ENCODE measurements around the gene GRM3. TPM values are rescaled to one million over a fixed set of nuclear protein-coding genes. Genes with fewer than 3 reads are reported as not detected.

GRM3 gene
- total and polyA plus RNA-seq, 2 of the 13 experiments (the other 11 are each of a cell fraction or from before 2014, with no cell fraction given) = not detected

DNA sequence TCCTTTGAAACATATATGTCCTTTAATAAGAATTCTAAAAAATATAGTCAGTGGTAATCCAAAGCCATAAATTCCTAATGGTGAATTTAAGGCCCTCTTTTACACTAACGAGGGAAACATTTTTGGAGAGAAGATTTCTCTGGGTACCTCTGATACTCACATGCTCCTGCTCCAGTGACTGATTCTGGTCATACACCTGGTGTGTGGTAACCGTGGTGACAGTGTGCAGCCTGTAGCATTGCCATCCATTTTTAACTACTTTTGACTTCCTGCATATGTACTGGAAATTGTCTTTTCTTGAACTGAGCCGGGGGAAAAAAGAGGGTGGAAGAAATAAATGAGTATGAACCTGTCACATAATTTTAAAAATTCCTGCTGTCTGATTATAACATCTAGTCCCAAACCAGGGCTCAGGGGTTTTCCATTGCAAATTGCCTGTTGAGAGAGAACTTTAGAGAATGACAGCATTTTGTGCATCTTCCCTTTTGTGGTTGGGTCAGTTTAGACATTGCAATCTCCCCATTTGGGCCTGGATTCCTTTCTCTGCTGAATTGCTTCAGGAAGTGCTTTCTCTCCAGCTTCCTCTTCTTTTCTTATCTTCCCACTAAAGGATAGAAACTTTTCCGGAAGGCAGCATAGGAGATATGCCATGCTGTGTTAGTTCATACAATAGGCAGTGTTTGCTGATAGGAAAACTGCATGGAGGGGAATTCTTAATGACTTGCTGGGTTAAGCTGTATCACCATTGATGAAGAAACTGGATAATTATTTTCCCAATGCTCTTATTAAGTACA lies 125.5 kb downstream of the GRM3 start:
- Histone ChIP-seq H3K4me2 (ENCODE audit: low read depth, low read length) (no peak overlapping the region), H3K27me3 (ENCODE audit: control insufficient read depth in 1 of 2, insufficient read depth in 2 of 2, low read length in 2 of 2) (no peaks in the 10 kb centered on the region), H3K4me1 (ENCODE audit: insufficient read depth, low read length) (no peaks in the 10 kb centered on the region), H3K27ac (ENCODE audit: extremely low read length, insufficient read depth, low read length) (no peak overlapping the region), H3K4me3 (replicated peaks in 1 of 3; ENCODE audit: insufficient read depth in 1 of 3, low read depth in 2 of 3, low read length in 3 of 3) (no peak overlapping the region), H3K36me3 (replicated peaks in 1 of 2; ENCODE audit: control insufficient read depth in 1 of 2, insufficient read depth in 2 of 2, low read length in 2 of 2) (no peaks in the 10 kb centered on the region), H3K9ac (ENCODE audit: insufficient read depth, low read depth, low read length) (no peak overlapping the region), H2AFZ (ENCODE audit: low read length) (no peak overlapping the region), H3K9me3 (ENCODE audit: low read length) (no peaks in the 10 kb centered on the region), H4K20me1 (ENCODE audit: insufficient read depth, low read length) (no peaks in the 10 kb centered on the region), H3K79me2 (ENCODE audit: insufficient read depth, low read length) (no peaks in the 10 kb centered on the region)
- ATAC-seq (no peak), DNase-seq (ENCODE audit: low spot score) (no peak), FAIRE-seq (no peak)
- intact Hi-C loops (cut with micrococcal nuclease; ENCODE audit: unreplicated experiment) = no loop called here
- TF ChIP-seq, protein P1, sequence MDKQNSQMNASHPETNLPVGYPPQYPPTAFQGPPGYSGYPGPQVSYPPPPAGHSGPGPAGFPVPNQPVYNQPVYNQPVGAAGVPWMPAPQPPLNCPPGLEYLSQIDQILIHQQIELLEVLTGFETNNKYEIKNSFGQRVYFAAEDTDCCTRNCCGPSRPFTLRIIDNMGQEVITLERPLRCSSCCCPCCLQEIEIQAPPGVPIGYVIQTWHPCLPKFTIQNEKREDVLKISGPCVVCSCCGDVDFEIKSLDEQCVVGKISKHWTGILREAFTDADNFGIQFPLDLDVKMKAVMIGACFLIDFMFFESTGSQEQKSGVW (CRISPR knock-in tag; IDR thresholded peaks at IDR 0.05; ENCODE audit: borderline replicate concordance) = no peak
- TF ChIP-seq ELF3 (CRISPR knock-in tag; IDR thresholded peaks at IDR 0.05) (no peak), ATF7-NPFF (CRISPR knock-in tag; IDR thresholded peaks at IDR 0.05; ENCODE audit: low read depth) (no peak), EZH2 (conservative IDR thresholded peaks at IDR 0.05; ENCODE audit: low read depth, low read length) (no peak), SNRNP70 (IDR thresholded peaks at IDR 0.05; ENCODE audit: low read depth, low read length) (no peak), ZNF570 (CRISPR knock-in tag; IDR thresholded peaks at IDR 0.05; ENCODE audit: borderline replicate concordance) (no peak), ZNF772 (CRISPR knock-in tag; IDR thresholded peaks at IDR 0.05) (no peak), SOX6 (IDR thresholded peaks at IDR 0.05) (no peak), SOX6 (CRISPR knock-in tag; IDR thresholded peaks at IDR 0.05) (no peak), ZNF546 (CRISPR knock-in tag; conservative IDR thresholded peaks at IDR 0.05) (no peak), PPARG (CRISPR knock-in tag; conservative IDR thresholded peaks at IDR 0.05) (no peak), ARNT (IDR thresholded peaks at IDR 0.05) (no peak), ZNF761 (CRISPR knock-in tag; conservative IDR thresholded peaks at IDR 0.05) (no peak), MTA3 (CRISPR knock-in tag; IDR thresholded peaks at IDR 0.05) (no peak), ZNF816 (CRISPR knock-in tag; IDR thresholded peaks at IDR 0.05; ENCODE audit: borderline replicate concordance) (no peak)
- TF ChIP-seq, protein P2, sequence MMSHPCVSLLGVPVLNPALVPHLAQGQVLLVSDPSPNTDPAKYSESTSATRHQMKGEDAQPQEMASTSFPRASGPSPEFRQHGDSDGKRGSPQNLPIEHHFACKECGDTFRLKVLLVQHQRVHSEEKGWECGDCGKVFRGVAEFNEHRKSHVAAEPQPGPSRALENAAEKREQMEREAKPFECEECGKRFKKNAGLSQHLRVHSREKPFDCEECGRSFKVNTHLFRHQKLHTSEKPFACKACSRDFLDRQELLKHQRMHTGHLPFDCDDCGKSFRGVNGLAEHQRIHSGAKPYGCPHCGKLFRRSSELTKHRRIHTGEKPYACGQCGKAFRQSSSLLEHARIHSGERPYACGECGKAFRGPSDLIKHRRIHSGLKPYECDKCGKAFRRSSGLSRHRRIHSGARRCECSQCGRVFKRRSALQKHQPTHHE (CRISPR knock-in tag; IDR thresholded peaks at IDR 0.05; ENCODE audit: borderline replicate concordance) = no peak
- TF ChIP-seq, protein P3, sequence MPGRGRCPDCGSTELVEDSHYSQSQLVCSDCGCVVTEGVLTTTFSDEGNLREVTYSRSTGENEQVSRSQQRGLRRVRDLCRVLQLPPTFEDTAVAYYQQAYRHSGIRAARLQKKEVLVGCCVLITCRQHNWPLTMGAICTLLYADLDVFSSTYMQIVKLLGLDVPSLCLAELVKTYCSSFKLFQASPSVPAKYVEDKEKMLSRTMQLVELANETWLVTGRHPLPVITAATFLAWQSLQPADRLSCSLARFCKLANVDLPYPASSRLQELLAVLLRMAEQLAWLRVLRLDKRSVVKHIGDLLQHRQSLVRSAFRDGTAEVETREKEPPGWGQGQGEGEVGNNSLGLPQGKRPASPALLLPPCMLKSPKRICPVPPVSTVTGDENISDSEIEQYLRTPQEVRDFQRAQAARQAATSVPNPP (CRISPR knock-in tag; IDR thresholded peaks at IDR 0.05) = no peak
- TF ChIP-seq, protein P4, sequence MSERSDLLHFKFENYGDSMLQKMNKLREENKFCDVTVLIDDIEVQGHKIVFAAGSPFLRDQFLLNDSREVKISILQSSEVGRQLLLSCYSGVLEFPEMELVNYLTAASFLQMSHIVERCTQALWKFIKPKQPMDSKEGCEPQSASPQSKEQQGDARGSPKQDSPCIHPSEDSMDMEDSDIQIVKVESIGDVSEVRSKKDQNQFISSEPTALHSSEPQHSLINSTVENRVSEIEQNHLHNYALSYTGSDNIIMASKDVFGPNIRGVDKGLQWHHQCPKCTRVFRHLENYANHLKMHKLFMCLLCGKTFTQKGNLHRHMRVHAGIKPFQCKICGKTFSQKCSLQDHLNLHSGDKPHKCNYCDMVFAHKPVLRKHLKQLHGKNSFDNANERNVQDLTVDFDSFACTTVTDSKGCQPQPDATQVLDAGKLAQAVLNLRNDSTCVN (CRISPR knock-in tag; IDR thresholded peaks at IDR 0.05; ENCODE audit: borderline replicate concordance) = no peak
- BruUV-seq (replicated peaks) = no TSS peak
- in situ Hi-C loops (cut with HindIII; ENCODE audit: extremely low pct_ligation_motif_present, low pct_unique_long_range_greater_than_20kb) = no loop called here
- ChIA-PET POLR2A (no interaction called here), CTCF (ENCODE audit: low intra/inter-chr PET ratio, low total read pairs) (no interaction called here)
- 0% methylated on average over 4 of the region's 4 CpGs for WGBS (ENCODE audit: low lambda C conversion rate)

Data from HepG2 (cell line).